T-helper 9 cell (primary cell): ENCODE results near the gene TET3.
A peak's percentile ranks its signal among the peaks of the same experiment; 100 is the strongest.

Experiments used
- DNase-seq: peaks from one replicate; pipeline ENCODE4 v3.0.0-alpha.2; 2020

TET3 gene

GRCh38 chr2:73965053-73965452 is 19.7 kb upstream of the TET3 start:
- DNase-seq: no peak

GRCh38 chr2:73968357-73968937 is 16.3 kb upstream of the TET3 start:
- DNase-seq: no peak

- no peak for DNase-seq
These were observed 15.4 kb upstream of the TET3 start for GRCh38 chr2:73969356-73969755.

GRCh38 chr2:73970141-73970803 is 14.4 kb upstream of the TET3 start:
- no peak for DNase-seq

GRCh38 chr2:73970850-73971471 is 13.7 kb upstream of the TET3 start:
- DNase-seq: peak; percentile 32

GRCh38 chr2:73971722-73972121 is 13.0 kb upstream of the TET3 start:
- no peak for DNase-seq

- no peak for DNase-seq
These were observed 11.9 kb upstream of the TET3 start for GRCh38 chr2:73972846-73973245.

GRCh38 chr2:73975731-73976130 is 9.0 kb upstream of the TET3 start:
- DNase-seq: no peak

GRCh38 chr2:73976803-73977202 is 7.9 kb upstream of the TET3 start:
- DNase-seq: no peak

GRCh38 chr2:73977466-73977865 is 7.2 kb upstream of the TET3 start:
- no peak for DNase-seq

GRCh38 chr2:73979021-73979420 is 5.7 kb upstream of the TET3 start:
- peak; percentile 45 for DNase-seq

GRCh38 chr2:73979686-73980085 is 5.0 kb upstream of the TET3 start:
- DNase-seq: no peak

GRCh38 chr2:73980566-73980965 is 4.1 kb upstream of the TET3 start:
- DNase-seq: no peak

GRCh38 chr2:73981081-73982001 is 3.4 kb upstream of the TET3 start:
- DNase-seq: peak; percentile 13

- no peak for DNase-seq
These were observed 2.5 kb upstream of the TET3 start for GRCh38 chr2:73982140-73982617.

- no peak for DNase-seq
These were observed 1.1 kb upstream of the TET3 start for GRCh38 chr2:73983322-73984202.

GRCh38 chr2:73984922-73985307 is 205 bp downstream of the TET3 start:
- DNase-seq: peak; percentile 66

GRCh38 chr2:73985308-73986084 is 786 bp downstream of the TET3 start:
- DNase-seq: peak; percentile 44

- DNase-seq: peak; percentile 21
These were observed 1.5 kb downstream of the TET3 start for GRCh38 chr2:73986085-73986681.

- no peak for DNase-seq
These were observed 2.6 kb downstream of the TET3 start for GRCh38 chr2:73987109-73987947.
